ENCODE results near the gene GLA. TPM values are rescaled to one million over a fixed set of nuclear protein-coding genes. Genes with fewer than 3 reads are reported as not detected.

GLA gene
- total and polyA plus RNA-seq, 2 of the 13 experiments (the other 11 are each of a cell fraction or from before 2014, with no cell fraction given) = 31.4 to 59.3 TPM

DNA sequence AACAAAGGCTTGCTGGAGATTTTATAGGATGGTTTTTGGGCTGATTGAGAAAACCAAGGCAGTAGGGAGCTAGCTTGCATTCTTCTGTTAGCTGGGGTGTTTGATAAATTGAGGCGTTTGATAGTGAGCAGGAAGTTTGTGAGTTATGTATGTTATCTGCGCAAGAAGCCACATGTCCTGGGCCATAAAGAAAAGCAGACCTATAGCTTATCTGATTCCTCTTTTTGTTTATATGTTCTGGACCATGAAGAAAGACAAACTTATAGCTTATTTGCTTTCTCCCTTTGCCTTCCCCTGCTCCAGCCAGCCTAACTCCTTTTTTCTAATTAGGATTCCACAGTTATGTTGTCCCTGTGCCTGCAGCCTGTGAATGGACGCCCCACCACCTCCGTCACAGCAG, 9.5 kb upstream of the GLA start:
- CTCF ChIA-PET (ENCODE audit: low intra/inter-chr PET ratio, low total read pairs) = no interaction called here
- FAIRE-seq (no peak), DNase-seq (ENCODE audit: low spot score) (no peak), ATAC-seq (no peak)
- in situ Hi-C loops (cut with HindIII; ENCODE audit: extremely low pct_ligation_motif_present, low pct_unique_long_range_greater_than_20kb) = no loop called here
- POLR2A ChIA-PET = no interaction called here
- no TSS peak for BruUV-seq (replicated peaks)
- Histone ChIP-seq H3K4me1 (ENCODE audit: insufficient read depth, low read length) (no peaks in the 10 kb centered on the region), H3K36me3 (replicated peaks in 1 of 2; ENCODE audit: control insufficient read depth in 1 of 2, insufficient read depth in 2 of 2, low read length in 2 of 2) (peaks cover 0 to 8% of the 10 kb centered on the region in 2 experiments; a peak in 3 of 5 replicates), H3K79me2 (ENCODE audit: insufficient read depth, low read length) (peaks cover 2% of the 10 kb centered on the region), H3K9me3 (ENCODE audit: low read length) (no peaks in the 10 kb centered on the region), H3K4me2 (ENCODE audit: low read depth, low read length) (no peak overlapping the region), H3K9ac (ENCODE audit: insufficient read depth, low read depth, low read length) (no peak overlapping the region), H3K27me3 (ENCODE audit: control insufficient read depth in 1 of 2, insufficient read depth in 2 of 2, low read length in 2 of 2) (no peaks in the 10 kb centered on the region; a peak in 1 of 5 replicates), H2AFZ (ENCODE audit: low read length) (no peak overlapping the region), H3K27ac (ENCODE audit: extremely low read length, insufficient read depth, low read length) (no peak overlapping the region), H3K4me3 (replicated peaks in 1 of 3; ENCODE audit: insufficient read depth in 1 of 3, low read depth in 2 of 3, low read length in 3 of 3) (no peak overlapping the region), H4K20me1 (ENCODE audit: insufficient read depth, low read length) (no peaks in the 10 kb centered on the region)
- intact Hi-C loops (cut with micrococcal nuclease; ENCODE audit: unreplicated experiment) = no loop called here
- TF ChIP-seq, protein P1, sequence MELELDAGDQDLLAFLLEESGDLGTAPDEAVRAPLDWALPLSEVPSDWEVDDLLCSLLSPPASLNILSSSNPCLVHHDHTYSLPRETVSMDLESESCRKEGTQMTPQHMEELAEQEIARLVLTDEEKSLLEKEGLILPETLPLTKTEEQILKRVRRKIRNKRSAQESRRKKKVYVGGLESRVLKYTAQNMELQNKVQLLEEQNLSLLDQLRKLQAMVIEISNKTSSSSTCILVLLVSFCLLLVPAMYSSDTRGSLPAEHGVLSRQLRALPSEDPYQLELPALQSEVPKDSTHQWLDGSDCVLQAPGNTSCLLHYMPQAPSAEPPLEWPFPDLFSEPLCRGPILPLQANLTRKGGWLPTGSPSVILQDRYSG (CRISPR knock-in tag; IDR thresholded peaks at IDR 0.05) = no peak
- TF ChIP-seq ZNF773 (CRISPR knock-in tag; IDR thresholded peaks at IDR 0.05; ENCODE audit: borderline replicate concordance) (no peak), ZNF577 (CRISPR knock-in tag; IDR thresholded peaks at IDR 0.05; ENCODE audit: borderline replicate concordance, low read depth) (no peak), TARDBP (CRISPR knock-in tag; IDR thresholded peaks at IDR 0.05) (no peak), POLR2G (IDR thresholded peaks at IDR 0.05; ENCODE audit: low read depth, low read length) (no peak)
- TF ChIP-seq, protein P2, sequence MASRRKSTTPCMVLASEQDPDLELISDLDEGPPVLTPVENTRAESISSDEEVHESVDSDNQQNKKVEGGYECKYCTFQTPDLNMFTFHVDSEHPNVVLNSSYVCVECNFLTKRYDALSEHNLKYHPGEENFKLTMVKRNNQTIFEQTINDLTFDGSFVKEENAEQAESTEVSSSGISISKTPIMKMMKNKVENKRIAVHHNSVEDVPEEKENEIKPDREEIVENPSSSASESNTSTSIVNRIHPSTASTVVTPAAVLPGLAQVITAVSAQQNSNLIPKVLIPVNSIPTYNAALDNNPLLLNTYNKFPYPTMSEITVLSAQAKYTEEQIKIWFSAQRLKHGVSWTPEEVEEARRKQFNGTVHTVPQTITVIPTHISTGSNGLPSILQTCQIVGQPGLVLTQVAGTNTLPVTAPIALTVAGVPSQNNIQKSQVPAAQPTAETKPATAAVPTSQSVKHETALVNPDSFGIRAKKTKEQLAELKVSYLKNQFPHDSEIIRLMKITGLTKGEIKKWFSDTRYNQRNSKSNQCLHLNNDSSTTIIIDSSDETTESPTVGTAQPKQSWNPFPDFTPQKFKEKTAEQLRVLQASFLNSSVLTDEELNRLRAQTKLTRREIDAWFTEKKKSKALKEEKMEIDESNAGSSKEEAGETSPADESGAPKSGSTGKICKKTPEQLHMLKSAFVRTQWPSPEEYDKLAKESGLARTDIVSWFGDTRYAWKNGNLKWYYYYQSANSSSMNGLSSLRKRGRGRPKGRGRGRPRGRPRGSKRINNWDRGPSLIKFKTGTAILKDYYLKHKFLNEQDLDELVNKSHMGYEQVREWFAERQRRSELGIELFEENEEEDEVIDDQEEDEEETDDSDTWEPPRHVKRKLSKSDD (CRISPR knock-in tag; IDR thresholded peaks at IDR 0.05; ENCODE audit: low read depth) = no peak
- TF ChIP-seq, protein P3, sequence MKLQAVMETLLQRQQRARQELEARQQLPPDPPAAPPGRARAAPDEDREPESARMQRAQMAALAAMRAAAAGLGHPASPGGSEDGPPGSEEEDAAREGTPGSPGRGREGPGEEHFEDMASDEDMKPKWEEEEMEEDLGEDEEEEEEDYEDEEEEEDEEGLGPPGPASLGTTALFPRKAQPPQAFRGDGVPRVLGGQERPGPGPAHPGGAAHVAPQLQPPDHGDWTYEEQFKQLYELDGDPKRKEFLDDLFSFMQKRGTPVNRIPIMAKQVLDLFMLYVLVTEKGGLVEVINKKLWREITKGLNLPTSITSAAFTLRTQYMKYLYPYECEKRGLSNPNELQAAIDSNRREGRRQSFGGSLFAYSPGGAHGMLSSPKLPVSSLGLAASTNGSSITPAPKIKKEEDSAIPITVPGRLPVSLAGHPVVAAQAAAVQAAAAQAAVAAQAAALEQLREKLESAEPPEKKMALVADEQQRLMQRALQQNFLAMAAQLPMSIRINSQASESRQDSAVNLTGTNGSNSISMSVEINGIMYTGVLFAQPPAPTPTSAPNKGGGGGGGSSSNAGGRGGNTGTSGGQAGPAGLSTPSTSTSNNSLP (IDR thresholded peaks at IDR 0.05; ENCODE audit: low read depth, low read length) = no peak
- WGBS (ENCODE audit: low lambda C conversion rate) = 78% methylated on average over 4 of the region's 4 CpGs

Measured in HepG2 (cell line).